Effector memory CD8-positive, alpha-beta T cell (primary cell): ENCODE measurements around the gene COX7A2L.
"Not testable (repeated sequence)": the region's sequence is repeated elsewhere in the genome, so short reads cannot be mapped to it uniquely, and the experiment has no call there.

ENCODE experiments used
- ATAC-seq: fragments of 150-1000 bp; cut with Tn5 transposase; replicated peaks from 2 replicates; pipeline ENCODE4 v1.10.0; 2021; ENCODE audit warnings: mild to moderate bottlenecking, moderate library complexity
- DNase-seq, 3 experiments: peaks; one replicate each; pipeline ENCODE4 v3.0.0; 2021
- H3K27ac Mint-ChIP-seq, 2 donors: one replicate each; pipeline ENCODE4 v1.8.0; 2022; ENCODE audit warnings: mild to moderate bottlenecking in 2 of 2, mixed read lengths in 2 of 2, moderate library complexity in 2 of 2
- H3K27me3 Mint-ChIP-seq, 2 donors: one replicate each; pipeline ENCODE4 v1.8.0; 2022; ENCODE audit warnings: mixed read lengths in 2 of 2
- H3K36me3 Mint-ChIP-seq: one replicate; pipeline ENCODE4 v1.8.0; 2022; ENCODE audit warnings: mild to moderate bottlenecking, moderate library complexity, mixed read lengths; ENCODE audit not compliant: insufficient read depth
- H3K4me1 Mint-ChIP-seq, 2 donors: one replicate each; pipeline ENCODE4 v1.8.0; 2022; ENCODE audit warnings: low read depth in 2 of 2, mixed read lengths in 2 of 2
- H3K4me3 Mint-ChIP-seq, 2 donors: one replicate each; pipeline ENCODE4 v1.8.0; 2022; ENCODE audit warnings: mild to moderate bottlenecking in 2 of 2, mixed read lengths in 2 of 2, moderate library complexity in 2 of 2
- H3K9me3 Mint-ChIP-seq, 2 donors: one replicate each; pipeline ENCODE4 v1.8.0; 2022; ENCODE audit warnings: mixed read lengths in 2 of 2

COX7A2L gene

DNA sequence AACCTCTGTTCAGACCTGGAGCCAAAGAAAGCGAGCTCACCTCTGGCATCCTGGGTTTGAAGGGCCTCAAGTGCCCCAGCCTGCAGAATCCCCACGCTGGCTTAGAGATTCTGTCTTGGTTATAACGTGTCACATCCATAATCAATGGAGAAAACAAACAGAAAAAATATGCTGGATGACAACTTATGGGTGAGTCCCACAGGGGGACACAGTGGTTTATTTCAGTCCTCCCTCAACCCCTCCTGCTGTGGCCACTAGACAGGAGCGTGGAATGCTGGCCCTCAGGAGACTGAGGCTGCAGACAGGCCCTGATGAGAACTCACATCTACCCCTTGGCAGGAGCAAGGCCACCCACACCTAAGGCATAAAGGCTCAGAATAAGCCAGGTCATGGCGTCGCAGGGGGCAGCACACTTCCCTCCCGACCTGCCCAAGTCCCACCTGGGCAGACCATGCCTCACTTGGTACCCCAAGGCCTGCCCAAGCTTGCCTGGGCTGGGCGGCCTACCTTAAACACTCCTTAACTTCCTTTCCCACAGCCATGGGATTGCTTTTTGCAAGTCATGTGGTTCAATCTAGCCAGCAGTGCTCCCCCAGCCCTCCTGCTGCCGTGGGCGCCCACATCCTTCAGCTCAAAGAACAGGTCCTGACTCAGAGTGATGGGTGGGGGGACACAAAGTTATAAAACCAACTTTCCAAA is 19.9 kb downstream of the COX7A2L start:
- H3K4me1 Mint-ChIP-seq: peaks cover 32 to 33% of the 10 kb centered on the region in 2 donors
- peak overlapping the region; percentile 66 to 95 for H3K27ac Mint-ChIP-seq
- H3K9me3 Mint-ChIP-seq: peaks cover 0 to 2% of the 10 kb centered on the region in 2 donors
- no peaks in the 10 kb centered on the region for H3K27me3 Mint-ChIP-seq
- peaks cover 64% of the 10 kb centered on the region for H3K36me3 Mint-ChIP-seq
- no peak for DNase-seq
- ATAC-seq: no peak
- no peak overlapping the region for H3K4me3 Mint-ChIP-seq

DNA sequence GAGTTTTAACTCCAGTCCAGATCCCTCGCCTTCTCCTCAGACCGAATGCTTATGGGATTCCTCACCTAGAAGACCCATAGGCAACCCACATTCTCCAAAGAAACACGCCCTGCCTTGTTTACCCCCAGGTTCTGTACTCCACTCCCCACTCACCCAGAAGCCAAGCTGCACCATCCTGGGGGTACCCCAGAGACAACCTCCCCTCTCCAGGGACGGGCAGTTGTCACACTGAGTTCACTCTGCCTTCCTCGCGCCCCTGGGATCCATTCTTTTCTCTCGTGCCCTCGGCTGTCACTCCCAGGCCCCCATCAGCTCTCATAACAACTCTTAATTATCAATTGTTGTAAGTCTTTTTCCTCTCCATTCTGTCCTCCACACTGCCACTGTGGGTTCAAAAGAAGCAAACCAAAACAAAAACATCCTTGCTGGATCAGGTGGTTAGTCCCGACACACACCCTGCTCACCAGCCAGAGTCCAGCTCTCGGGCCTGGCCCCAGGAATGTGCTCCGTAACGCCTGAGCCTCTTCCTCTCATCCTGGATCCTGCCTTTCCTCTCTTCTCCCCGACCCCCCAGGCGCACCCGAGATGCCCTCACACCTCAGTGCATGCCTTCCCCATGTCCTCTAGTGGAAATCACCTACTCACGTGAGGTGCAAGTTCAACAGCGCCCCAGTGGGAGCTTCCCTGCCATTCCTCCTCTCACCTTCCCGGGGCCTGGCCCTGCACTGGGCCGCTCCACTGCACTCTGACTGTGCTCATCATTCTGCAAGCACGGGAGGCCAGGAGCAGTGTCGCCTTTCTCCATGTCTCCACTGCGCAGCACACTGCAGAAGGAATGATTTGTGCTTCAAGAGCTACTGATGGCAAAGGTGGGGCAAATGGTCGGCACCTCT is 20.7 kb downstream of the COX7A2L start:
- ATAC-seq (no peak), DNase-seq (no peak)
- Mint-ChIP-seq H3K27me3 (no peaks in the 10 kb centered on the region), H3K4me3 (no peak overlapping the region), H3K9me3 (peaks cover 0 to 2% of the 10 kb centered on the region in 2 donors), H3K36me3 (peaks cover 63% of the 10 kb centered on the region), H3K4me1 (peaks cover 34 to 36% of the 10 kb centered on the region in 2 donors), H3K27ac (peak overlapping the region; percentile 66 to 95)

DNA sequence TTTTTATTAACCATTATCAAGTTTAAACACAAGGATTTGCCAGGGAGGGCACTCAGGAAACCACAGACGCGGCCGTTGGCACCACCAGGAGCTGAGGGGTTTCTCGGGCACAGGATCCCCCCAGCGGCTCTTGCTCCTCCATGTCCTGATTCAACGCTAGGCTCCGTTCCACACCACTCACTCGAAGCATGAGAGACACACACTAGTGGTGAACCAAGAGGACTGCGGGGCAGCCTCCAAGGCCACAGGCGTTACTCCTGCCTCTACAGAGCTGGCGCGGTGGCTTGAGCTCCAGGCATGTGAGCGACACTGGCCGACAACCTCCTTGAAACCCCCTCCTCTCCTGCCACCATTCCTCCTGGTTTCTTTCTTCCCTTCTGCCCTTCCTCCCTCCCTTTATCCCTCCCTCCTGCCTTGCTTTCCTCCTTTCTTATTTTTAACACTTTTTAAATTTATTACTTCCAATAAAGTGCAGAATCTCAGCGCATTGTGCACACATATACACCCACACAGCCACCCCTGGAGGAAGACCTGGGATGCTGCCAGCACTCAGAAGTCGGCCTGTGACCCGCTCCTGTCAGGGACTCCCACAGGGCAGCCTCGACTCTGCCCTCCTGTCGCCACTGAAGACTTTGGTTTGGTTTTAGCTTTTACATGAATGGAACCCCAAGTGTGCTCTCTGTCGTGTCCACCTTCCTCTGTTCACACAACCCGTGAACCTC is 21.7 kb downstream of the COX7A2L start:
- no peak for DNase-seq
- Mint-ChIP-seq H3K27ac (peak overlapping the region; percentile 66 to 95), H3K36me3 (peaks cover 61% of the 10 kb centered on the region), H3K4me3 (no peak overlapping the region), H3K4me1 (peaks cover 34 to 36% of the 10 kb centered on the region in 2 donors), H3K27me3 (no peaks in the 10 kb centered on the region), H3K9me3 (peaks cover 0 to 2% of the 10 kb centered on the region in 2 donors)
- no peak for ATAC-seq

DNA sequence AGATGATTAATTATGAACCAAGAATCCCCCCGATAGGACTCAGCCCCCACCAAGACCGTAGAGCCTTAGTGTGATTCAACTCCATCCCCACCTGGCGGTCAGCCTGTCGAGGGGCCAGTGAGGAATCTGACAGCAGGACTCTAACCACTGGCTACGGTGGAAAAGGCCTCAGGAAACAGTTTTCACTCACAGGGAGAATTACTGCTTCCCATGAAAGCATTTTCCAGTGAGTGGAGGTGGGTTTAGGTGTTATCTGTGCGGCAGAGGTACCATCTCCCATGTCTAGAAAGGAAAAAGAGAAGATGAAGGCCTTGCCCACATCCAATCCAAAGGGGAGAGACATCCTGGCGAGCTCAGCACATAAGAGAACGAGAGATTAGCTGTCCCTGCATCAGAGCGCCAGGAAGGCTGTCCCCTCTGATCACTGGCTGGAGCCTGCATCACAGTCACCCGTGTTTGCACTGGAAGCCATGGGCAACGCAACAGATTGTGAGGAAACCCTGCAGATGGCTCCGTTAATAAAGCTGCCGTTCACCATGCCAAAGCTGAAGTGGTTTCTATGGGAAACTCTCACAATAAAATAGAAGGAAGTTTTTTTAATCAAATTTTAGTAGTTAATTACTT is 22.3 kb downstream of the COX7A2L start:
- no peaks in the 10 kb centered on the region for H3K27me3 Mint-ChIP-seq
- no peak for ATAC-seq
- peaks cover 31 to 35% of the 10 kb centered on the region in 2 donors for H3K4me1 Mint-ChIP-seq
- H3K36me3 Mint-ChIP-seq: peaks cover 63% of the 10 kb centered on the region
- no peak for DNase-seq
- H3K9me3 Mint-ChIP-seq: peaks cover 0 to 2% of the 10 kb centered on the region in 2 donors
- peak overlapping the region in 1 of 2 donors; percentile 63 for H3K27ac Mint-ChIP-seq
- no peak overlapping the region for H3K4me3 Mint-ChIP-seq

DNA sequence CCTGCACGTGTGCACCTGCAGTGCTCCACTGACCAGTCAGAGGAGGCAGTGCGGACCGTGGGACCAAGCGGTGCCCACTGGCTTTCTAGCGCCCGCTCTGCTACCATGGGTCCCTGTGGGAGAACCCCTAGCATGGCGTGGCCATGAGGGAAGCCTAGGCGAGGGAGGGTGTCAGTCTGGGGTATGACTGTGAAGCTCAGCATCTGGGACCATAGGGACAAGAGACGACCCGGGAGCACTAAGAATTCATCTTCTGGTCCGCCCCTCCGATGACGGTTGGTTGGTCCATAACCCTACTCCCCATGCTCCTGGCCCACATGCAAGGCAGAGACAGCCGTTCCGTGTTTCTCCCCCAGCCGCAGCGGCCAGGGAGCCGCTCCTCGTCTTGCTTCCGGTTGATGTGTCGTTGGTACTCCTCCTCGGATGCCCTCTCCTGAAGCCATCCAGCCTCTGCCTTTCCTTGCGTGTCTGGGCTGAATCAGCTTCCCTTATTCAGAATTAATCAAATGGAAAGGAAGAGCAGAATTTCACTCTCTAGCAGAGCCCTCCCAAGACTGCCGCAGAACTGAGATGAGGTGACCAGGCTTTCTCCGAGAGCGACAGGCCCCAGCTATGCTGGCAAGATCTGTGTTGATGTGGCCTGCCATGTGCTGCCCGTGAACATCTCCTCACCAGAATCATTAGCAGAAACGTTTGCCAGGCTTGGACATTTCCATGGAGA is 23.0 kb downstream of the COX7A2L start:
- no peak overlapping the region for H3K4me3 Mint-ChIP-seq
- H3K27ac Mint-ChIP-seq: peak overlapping the region; percentile 63 to 67
- H3K27me3 Mint-ChIP-seq: no peaks in the 10 kb centered on the region
- DNase-seq: no peak
- peaks cover 25 to 31% of the 10 kb centered on the region in 2 donors for H3K4me1 Mint-ChIP-seq
- H3K9me3 Mint-ChIP-seq: peaks cover 0 to 2% of the 10 kb centered on the region in 2 donors
- peaks cover 63% of the 10 kb centered on the region for H3K36me3 Mint-ChIP-seq
- no peak for ATAC-seq

DNA sequence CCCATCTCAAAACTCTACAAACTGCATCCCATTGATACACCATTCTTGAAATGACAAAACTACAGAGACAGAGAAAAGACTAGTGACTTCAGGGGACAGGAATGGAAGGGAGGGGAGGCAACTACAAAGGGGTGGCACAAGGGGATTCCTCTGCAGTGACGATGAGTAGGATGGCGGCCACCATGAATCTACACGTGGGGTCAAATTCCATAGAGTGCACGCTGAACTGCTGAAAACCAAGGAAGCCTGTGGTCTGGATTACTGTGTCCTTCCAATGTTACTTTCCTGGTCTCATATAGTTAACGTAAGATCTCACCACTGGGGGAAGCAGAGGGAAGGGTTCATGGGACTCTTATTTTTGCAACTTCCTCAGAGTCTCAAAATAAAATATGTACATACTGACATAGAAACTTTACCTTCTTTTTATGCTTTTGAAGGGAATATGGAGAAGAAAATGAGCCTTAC is 23.6 kb downstream of the COX7A2L start:
- Mint-ChIP-seq H3K27me3 (no peaks in the 10 kb centered on the region), H3K4me1 (peaks cover 20 to 29% of the 10 kb centered on the region in 2 donors), H3K36me3 (peaks cover 66% of the 10 kb centered on the region), H3K27ac (peak overlapping the region in 1 of 2 donors; percentile 67), H3K9me3 (peaks cover 0 to 2% of the 10 kb centered on the region in 2 donors), H3K4me3 (no peak overlapping the region)
- DNase-seq: no peak
- ATAC-seq: no peak

DNA sequence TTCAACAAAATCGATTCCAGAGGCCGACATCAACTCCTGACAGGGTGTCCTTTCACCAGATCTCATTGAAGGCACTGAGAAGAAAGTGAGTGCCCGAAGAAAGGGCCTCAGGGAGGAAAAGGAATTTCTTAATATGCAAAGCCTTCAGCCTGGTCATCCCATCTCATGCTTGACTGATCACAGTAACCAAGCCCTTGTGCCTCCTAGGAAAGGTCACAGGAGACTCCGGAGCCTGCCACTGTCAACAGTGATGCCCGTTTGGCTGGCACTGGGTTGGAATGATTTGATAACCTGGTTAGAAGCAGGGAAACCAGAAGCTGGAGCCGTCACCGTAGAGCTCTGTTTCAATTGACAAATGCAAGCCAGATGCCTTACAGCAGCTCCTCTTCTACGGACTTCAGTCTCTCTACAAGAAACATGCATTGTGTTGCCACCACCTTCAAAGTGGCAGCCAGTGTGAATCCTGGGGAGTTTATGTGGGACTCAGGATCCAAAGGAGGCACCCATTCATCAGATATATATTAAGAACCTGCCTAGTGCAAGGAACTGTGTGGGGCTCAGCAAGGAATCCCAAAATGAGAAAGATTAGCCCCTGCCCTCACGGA is 24.6 kb downstream of the COX7A2L start:
- Mint-ChIP-seq H3K36me3 (peaks cover 73% of the 10 kb centered on the region), H3K4me3 (no peak overlapping the region), H3K27ac (peak overlapping the region; percentile 24 to 59), H3K27me3 (no peaks in the 10 kb centered on the region), H3K9me3 (peaks cover 0 to 2% of the 10 kb centered on the region in 2 donors), H3K4me1 (peaks cover 13 to 21% of the 10 kb centered on the region in 2 donors)
- ATAC-seq (no peak), DNase-seq (no peak)

DNA sequence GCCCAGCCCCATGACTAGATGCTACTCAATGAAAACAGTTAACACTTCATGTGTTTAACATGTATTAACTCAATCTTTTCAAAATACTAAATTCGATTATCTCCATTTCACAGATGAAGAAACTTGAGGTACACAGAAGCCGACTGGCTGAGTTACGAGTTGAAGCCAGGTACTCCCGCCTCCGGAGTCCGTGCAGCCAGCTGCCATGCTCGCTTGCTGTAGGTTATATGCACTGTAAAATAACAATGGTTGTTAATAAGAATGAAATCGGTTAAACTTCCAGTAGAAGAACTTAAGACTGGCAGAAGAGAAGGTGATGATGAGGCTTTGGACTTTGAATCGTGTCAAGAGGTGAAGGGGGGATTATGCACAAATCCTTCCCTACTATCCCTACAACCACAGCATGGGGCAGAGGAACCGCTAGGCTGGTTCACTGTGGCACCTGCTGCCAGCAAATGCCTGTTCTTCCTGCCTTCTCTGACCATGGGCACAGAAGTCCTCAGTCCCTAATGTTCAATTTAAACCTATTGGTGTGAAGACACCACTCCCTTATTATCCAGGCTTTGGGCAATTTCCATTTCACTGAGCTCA is 25.4 kb downstream of the COX7A2L start:
- no peak for DNase-seq
- Mint-ChIP-seq H3K4me1 (peaks cover 8 to 17% of the 10 kb centered on the region in 2 donors), H3K27me3 (no peaks in the 10 kb centered on the region), H3K4me3 (no peak overlapping the region), H3K27ac (peak overlapping the region; percentile 24 to 59), H3K9me3 (peaks cover 0 to 2% of the 10 kb centered on the region in 2 donors), H3K36me3 (peaks cover 74% of the 10 kb centered on the region)
- ATAC-seq: no peak

DNA sequence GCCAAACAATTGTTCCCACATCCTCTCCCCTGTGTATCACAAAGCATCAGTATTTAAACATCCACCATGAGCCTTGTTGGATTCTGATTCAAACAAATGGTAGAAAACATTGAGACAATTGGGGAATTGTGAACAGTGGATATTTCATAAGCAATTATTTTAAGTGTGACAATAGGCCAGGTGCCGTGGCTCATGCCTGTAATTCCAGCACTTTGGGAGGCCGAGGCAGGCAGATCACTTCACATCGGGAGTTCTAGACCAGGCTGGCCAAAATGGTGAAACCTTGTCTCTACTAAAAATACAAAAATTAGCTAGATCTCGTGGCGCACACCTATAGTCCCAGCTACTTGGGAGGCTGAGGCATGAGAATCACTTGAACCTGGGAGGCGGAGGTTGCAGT is 26.2 kb downstream of the COX7A2L start:
- Mint-ChIP-seq H3K4me1 (peaks cover 4 to 11% of the 10 kb centered on the region in 2 donors), H3K36me3 (peaks cover 77% of the 10 kb centered on the region)
- not testable (repeated sequence) for DNase-seq, ATAC-seq, H3K27ac Mint-ChIP-seq, H3K27me3 Mint-ChIP-seq, H3K4me3 Mint-ChIP-seq, H3K9me3 Mint-ChIP-seq

DNA sequence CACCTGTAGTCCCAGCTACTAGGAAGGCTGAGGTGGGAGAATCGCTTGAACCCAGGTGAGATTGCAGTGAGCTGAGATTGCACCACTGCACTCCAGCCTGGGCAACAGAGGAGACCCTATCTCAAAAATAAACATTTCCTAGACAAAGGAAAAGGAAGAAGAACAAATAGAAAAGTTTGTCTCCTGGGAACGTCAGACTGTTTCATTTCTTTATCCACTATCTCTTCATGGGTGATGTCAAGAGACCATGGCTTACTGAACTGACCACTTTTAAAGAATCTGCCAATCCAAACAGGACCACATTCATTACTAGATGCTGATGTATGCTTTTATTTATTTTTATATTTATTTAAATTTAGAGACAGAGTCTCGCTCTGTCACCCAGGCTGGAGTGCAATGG is 26.8 kb downstream of the COX7A2L start:
- peaks cover 0 to 2% of the 10 kb centered on the region in 2 donors for H3K9me3 Mint-ChIP-seq
- ATAC-seq: no peak
- DNase-seq: no peak
- peaks cover 4 to 9% of the 10 kb centered on the region in 2 donors for H3K4me1 Mint-ChIP-seq
- H3K27me3 Mint-ChIP-seq: no peaks in the 10 kb centered on the region
- H3K27ac Mint-ChIP-seq: peak overlapping the region in 1 of 2 donors; percentile 77
- H3K4me3 Mint-ChIP-seq: no peak overlapping the region
- H3K36me3 Mint-ChIP-seq: peaks cover 83% of the 10 kb centered on the region

DNA sequence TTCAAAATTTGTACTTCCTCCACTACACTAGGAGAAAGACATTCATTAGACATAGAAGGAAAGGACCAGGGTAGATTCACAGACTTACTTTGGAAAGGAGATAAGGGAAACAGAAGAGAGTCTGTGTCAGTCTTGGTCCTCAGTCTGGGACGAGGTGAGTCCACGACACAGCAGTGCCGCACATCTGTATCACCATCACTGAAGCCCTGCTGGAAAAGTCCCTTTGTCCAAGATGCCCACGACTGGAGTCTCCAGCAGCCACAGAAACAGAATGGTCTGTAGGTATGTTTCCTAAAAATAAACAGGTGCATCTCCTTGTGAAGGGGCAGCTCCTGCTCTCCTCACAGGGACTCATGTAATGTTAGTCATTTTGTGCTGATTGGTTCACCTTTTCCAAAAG is 27.4 kb downstream of the COX7A2L start:
- Mint-ChIP-seq H3K4me3 (no peak overlapping the region), H3K36me3 (peaks cover 83% of the 10 kb centered on the region), H3K27me3 (no peaks in the 10 kb centered on the region), H3K4me1 (peaks cover 4 to 7% of the 10 kb centered on the region in 2 donors), H3K27ac (peak overlapping the region in 1 of 2 donors; percentile 77), H3K9me3 (peaks cover 0 to 2% of the 10 kb centered on the region in 2 donors)
- DNase-seq: no peak
- ATAC-seq: no peak

DNA sequence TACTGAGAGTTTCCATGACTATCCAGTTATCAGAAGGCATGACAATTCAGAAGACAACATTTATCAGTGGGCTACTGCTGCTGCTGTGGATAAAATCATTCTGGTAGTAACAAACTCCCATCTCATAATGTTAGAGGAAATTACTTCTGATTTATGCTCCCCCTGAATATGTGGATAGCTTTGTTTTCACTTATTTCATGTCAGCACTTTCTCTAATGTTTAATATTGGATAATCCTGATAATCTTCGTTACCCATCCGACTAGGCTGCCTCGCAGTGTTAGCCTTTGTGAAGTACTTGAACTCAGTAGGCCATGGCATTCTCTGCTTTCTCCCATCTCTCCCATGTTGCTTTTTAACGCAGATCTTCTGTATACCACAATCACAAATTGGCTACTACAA is 28.4 kb downstream of the COX7A2L start:
- H3K27ac Mint-ChIP-seq: no peak overlapping the region
- peaks cover 80% of the 10 kb centered on the region for H3K36me3 Mint-ChIP-seq
- H3K4me1 Mint-ChIP-seq: peaks cover 4 to 6% of the 10 kb centered on the region in 2 donors

More for the DNA sequence above, 28.4 kb downstream of the COX7A2L start:
- DNase-seq (no peak), ATAC-seq (no peak)
- Mint-ChIP-seq H3K4me3 (no peak overlapping the region), H3K9me3 (peaks cover 0 to 2% of the 10 kb centered on the region in 2 donors), H3K27me3 (no peaks in the 10 kb centered on the region)
